NCI-H526 (cell line): Measurements from ENCODE around the gene BACE1-AS.

Experiments
- DNase-seq, 2 experiments: peaks; one replicate each; lab custom pipeline; 2025; lab: John Stamatoyannopoulos, UW

BACE1-AS gene

GRCh38 chr11:117292616-117293015, 1.5 kb downstream of the BACE1-AS start:
- no peak for DNase-seq

- DNase-seq, result no peak
Observed at GRCh38 chr11:117295438-117296137, 4.4 kb downstream of the BACE1-AS start.

GRCh38 chr11:117296881-117297280, 5.7 kb downstream of the BACE1-AS start:
- DNase-seq, result no peak

GRCh38 chr11:117298195-117298594, 7.0 kb downstream of the BACE1-AS start:
- DNase-seq, result no peak

GRCh38 chr11:117299351-117300282, 8.5 kb downstream of the BACE1-AS start:
- peak in 1 of 2 experiments; percentile 62 for DNase-seq

GRCh38 chr11:117300283-117300663, 9.1 kb downstream of the BACE1-AS start:
- peak in 1 of 2 experiments; percentile 43 for DNase-seq

- no peak for DNase-seq
Observed at GRCh38 chr11:117300773-117301172, 9.6 kb downstream of the BACE1-AS start.

GRCh38 chr11:117302228-117302627, 11.1 kb downstream of the BACE1-AS start:
- DNase-seq, result no peak

GRCh38 chr11:117303101-117303500, 12.0 kb downstream of the BACE1-AS start:
- DNase-seq, result peak; percentile 9 to 79

- DNase-seq, result no peak
Observed at GRCh38 chr11:117303646-117304315, 12.6 kb downstream of the BACE1-AS start.

GRCh38 chr11:117305145-117305544, 14.0 kb downstream of the BACE1-AS start:
- DNase-seq, result no peak

- no peak for DNase-seq
Observed at GRCh38 chr11:117309310-117309709, 18.2 kb downstream of the BACE1-AS start.

GRCh38 chr11:117313091-117313490, 21.9 kb downstream of the BACE1-AS start:
- no peak for DNase-seq

GRCh38 chr11:117313828-117314768, 23.0 kb downstream of the BACE1-AS start:
- DNase-seq, result no peak

- peak in 1 of 2 experiments; percentile 56 for DNase-seq
Observed at GRCh38 chr11:117314840-117315239, 23.7 kb downstream of the BACE1-AS start.

GRCh38 chr11:117315285-117316196, 24.4 kb downstream of the BACE1-AS start:
- DNase-seq, result peak in 1 of 2 experiments; percentile 78

- peak; percentile 93 to 99 for DNase-seq
Observed at GRCh38 chr11:117316197-117316961, 25.2 kb downstream of the BACE1-AS start, which contains the start of gene BACE1. TSS of gene BACE1 (minus strand) at chr11:117316256. CDS start at chr11:117315795, 461 bp downstream.

- DNase-seq, result no peak
Observed at GRCh38 chr11:117318738-117319137, 27.6 kb downstream of the BACE1-AS start.

- no peak for DNase-seq
Observed at GRCh38 chr11:117319214-117319840, 28.2 kb downstream of the BACE1-AS start.
